HUES6 (cell line): ENCODE measurements around the gene MPPED2.

ENCODE experiments used
- H3K27ac ChIP-seq: 2 replicates; pipeline ENCODE4 v1.7.0; 2013; ENCODE audit warnings: low read depth, mild to moderate bottlenecking, low read length, inconsistent platforms
- H3K27me3 ChIP-seq: 2 replicates; pipeline ENCODE4 v1.6.1; 2013; ENCODE audit warnings: low read length; ENCODE audit not compliant: control insufficient read depth, insufficient read depth
- H3K36me3 ChIP-seq: 2 replicates; pipeline ENCODE4 v1.6.1; 2013; ENCODE audit warnings: low read length; ENCODE audit not compliant: control insufficient read depth, insufficient read depth
- H3K4me1 ChIP-seq: 2 replicates; pipeline ENCODE4 v1.6.1; 2013; ENCODE audit warnings: low read length; ENCODE audit not compliant: control insufficient read depth, insufficient read depth
- H3K4me3 ChIP-seq: 2 replicates; pipeline ENCODE4 v1.5.1; 2013; ENCODE audit warnings: low read depth, low read length
- H3K9ac ChIP-seq: one replicate; pipeline ENCODE4 v1.6.1; 2013; ENCODE audit warnings: mild to moderate bottlenecking, low read length
- H3K9me3 ChIP-seq: 2 replicates; pipeline ENCODE4 v1.6.1; 2013; ENCODE audit warnings: low read depth, low read length; ENCODE audit not compliant: control insufficient read depth, insufficient read depth

MPPED2 gene

GRCh38 chr11:30578406-30578805 lies 7.7 kb downstream of the MPPED2 start:
- no peaks in the 10 kb centered on the region for H3K9me3 ChIP-seq
- H3K27ac ChIP-seq = no peak overlapping the region
- H3K4me1 ChIP-seq = no peaks in the 10 kb centered on the region; the same call in 1 of the 2 replicates
- H3K27me3 ChIP-seq = peaks cover 15% of the 10 kb centered on the region
- H3K4me3 ChIP-seq = no peak overlapping the region
- peaks cover 17% of the 10 kb centered on the region; the same call in 1 of the 2 replicates for H3K36me3 ChIP-seq
- no peak overlapping the region for H3K9ac ChIP-seq

GRCh38 chr11:30573951-30574350 lies 12.2 kb downstream of the MPPED2 start:
- Histone ChIP-seq H3K9ac (no peak overlapping the region), H3K27me3 (no peaks in the 10 kb centered on the region), H3K4me1 (peaks cover 3% of the 10 kb centered on the region), H3K9me3 (no peaks in the 10 kb centered on the region), H3K4me3 (no peak overlapping the region), H3K27ac (no peak overlapping the region), H3K36me3 (peaks cover 12% of the 10 kb centered on the region; the same call in 1 of the 2 replicates)

DNA sequence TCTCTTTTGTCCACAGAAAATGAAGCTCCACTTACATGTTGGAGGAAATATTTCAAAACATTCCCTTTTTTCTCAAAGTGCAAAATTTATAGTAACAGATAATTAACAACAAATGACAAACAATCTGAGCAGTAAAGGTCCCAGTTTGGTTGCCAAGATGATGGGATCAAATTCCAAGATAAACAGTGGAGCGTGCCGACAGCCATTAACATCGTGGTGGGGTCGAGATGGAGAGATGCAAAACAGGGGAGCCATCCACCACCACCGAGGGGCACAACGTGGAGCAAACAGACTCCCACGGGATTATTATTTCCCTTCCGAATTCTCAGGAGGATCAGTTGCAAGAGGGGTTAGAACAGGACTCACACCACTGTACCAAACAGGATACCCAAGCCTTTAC lies 17.2 kb downstream of the MPPED2 start:
- H3K9ac ChIP-seq = no peak overlapping the region
- H3K36me3 ChIP-seq = no peaks in the 10 kb centered on the region
- no peak overlapping the region for H3K27ac ChIP-seq
- H3K9me3 ChIP-seq = 0 out of 2 replicates have a peak, but pooled peaks cover under 1% of the 10 kb centered on the region
- H3K4me1 ChIP-seq = peaks cover 43% of the 10 kb centered on the region
- H3K27me3 ChIP-seq = no peaks in the 10 kb centered on the region
- H3K4me3 ChIP-seq = no peak overlapping the region

- Histone ChIP-seq H3K4me1 (peaks cover 43% of the 10 kb centered on the region), H3K4me3 (no peak overlapping the region), H3K9me3 (peaks cover 13% of the 10 kb centered on the region), H3K27ac (0 out of 2 replicates have a peak overlapping the region, but pooled peaks have one; percentile 6), H3K27me3 (no peaks in the 10 kb centered on the region), H3K9ac (no peak overlapping the region), H3K36me3 (0 out of 2 replicates have a peak, but pooled peaks cover 2% of the 10 kb centered on the region)
Measured at GRCh38 chr11:30567644-30568043, 18.5 kb downstream of the MPPED2 start.

- Histone ChIP-seq H3K27ac (peak overlapping the region; percentile 6; the same call in 1 of the 2 replicates), H3K9ac (no peak overlapping the region), H3K36me3 (0 out of 2 replicates have a peak, but pooled peaks cover 2% of the 10 kb centered on the region), H3K4me1 (peaks cover 43% of the 10 kb centered on the region), H3K27me3 (no peaks in the 10 kb centered on the region), H3K4me3 (no peak overlapping the region), H3K9me3 (peaks cover 13% of the 10 kb centered on the region)
Measured at GRCh38 chr11:30567120-30567519, 19.0 kb downstream of the MPPED2 start.

DNA sequence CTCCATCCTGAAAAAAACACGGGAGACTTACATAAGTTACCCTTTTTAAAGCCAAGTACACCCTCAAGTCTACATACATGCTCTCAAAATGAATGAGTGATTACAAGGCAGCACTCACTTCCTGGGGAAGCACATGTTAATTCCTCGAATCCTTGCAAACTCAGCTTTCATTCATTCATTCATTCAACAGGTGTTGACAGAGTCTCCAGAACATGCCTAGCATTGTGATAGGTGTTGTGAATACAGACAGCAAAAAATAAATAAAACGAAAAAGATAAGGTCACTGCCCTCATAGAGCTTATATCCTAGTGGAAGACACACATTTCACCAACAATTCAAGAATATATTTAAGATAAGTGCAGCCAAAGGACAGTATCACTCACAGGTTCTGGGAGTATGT lies 19.7 kb downstream of the MPPED2 start:
- H3K27me3 ChIP-seq = no peaks in the 10 kb centered on the region
- H3K4me3 ChIP-seq = no peak overlapping the region
- no peak overlapping the region for H3K9ac ChIP-seq
- H3K27ac ChIP-seq = no peak overlapping the region
- peaks cover 47% of the 10 kb centered on the region for H3K4me1 ChIP-seq
- peaks cover 13% of the 10 kb centered on the region for H3K9me3 ChIP-seq
- 0 out of 2 replicates have a peak, but pooled peaks cover 2% of the 10 kb centered on the region for H3K36me3 ChIP-seq

DNA sequence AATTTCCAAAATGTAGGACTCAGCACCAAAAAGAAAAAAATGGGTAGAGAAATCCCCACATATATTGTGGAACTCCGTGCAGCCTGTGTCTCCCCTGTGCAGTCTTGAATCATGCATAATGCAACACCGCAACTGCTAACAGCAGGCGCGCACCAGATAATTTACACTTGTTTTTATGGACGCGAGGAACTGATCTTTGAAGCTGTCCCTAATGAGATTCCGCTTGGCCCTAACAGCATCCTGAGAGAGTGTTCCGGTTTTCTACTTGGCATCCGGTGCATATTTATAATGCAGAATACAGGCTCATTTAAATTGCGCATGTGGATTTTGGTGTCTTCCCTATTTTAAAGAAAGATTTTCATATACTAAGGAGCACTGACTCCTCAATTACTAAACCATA lies 21.1 kb downstream of the MPPED2 start:
- H3K27ac ChIP-seq = no peak overlapping the region
- H3K9ac ChIP-seq = no peak overlapping the region
- H3K4me3 ChIP-seq = no peak overlapping the region
- H3K27me3 ChIP-seq = no peaks in the 10 kb centered on the region
- H3K36me3 ChIP-seq = 0 out of 2 replicates have a peak, but pooled peaks cover 2% of the 10 kb centered on the region
- H3K9me3 ChIP-seq = peaks cover 13% of the 10 kb centered on the region
- H3K4me1 ChIP-seq = peaks cover 60% of the 10 kb centered on the region

DNA sequence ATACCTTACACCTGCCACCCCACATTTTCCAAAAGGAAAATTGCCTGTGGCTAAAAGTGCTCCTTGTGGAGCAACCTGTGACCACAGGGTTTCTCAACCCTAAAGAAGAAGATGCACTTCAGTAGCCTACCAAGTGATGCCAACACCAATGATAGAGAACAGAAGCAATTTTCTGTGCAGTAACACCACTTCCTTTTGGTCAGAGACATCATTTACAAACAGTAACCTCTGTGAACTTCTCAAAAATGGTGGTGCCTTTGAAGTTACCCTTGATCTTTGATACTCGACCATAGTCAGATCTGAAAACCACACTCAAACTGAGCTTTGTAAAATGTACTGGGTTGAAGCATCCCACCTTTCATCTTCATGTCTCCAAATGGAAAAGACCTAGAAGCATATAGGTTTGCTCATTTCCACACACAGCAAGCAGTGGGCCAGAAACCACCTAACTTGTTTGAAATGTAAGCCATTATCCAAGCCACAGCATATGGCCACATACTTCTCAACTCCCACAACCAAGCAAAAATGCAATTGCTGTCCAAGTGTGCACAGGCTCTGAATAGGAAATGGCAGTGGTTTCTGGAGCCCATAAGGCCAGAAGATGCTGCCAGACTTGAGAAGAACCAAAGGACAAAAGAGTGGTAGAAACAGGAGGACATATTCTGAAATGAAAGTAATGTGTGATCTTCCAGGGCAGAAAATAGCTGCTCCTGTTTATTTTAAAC lies 24.3 kb downstream of the MPPED2 start:
- peaks cover 48% of the 10 kb centered on the region for H3K4me1 ChIP-seq
- 0 out of 2 replicates have a peak overlapping the region, but pooled peaks have one; percentile 66 for H3K27ac ChIP-seq
- H3K4me3 ChIP-seq = no peak overlapping the region
- H3K9ac ChIP-seq = no peak overlapping the region
- no peaks in the 10 kb centered on the region for H3K27me3 ChIP-seq
- H3K36me3 ChIP-seq = 0 out of 2 replicates have a peak, but pooled peaks cover 2% of the 10 kb centered on the region
- peaks cover 13% of the 10 kb centered on the region for H3K9me3 ChIP-seq

- Histone ChIP-seq H3K27ac (peak overlapping the region; percentile 69), H3K4me1 (peaks cover 34% of the 10 kb centered on the region), H3K4me3 (peak overlapping the region; percentile 11)
Measured at GRCh38 chr11:30560206-30561106, 25.7 kb downstream of the MPPED2 start.

DNA sequence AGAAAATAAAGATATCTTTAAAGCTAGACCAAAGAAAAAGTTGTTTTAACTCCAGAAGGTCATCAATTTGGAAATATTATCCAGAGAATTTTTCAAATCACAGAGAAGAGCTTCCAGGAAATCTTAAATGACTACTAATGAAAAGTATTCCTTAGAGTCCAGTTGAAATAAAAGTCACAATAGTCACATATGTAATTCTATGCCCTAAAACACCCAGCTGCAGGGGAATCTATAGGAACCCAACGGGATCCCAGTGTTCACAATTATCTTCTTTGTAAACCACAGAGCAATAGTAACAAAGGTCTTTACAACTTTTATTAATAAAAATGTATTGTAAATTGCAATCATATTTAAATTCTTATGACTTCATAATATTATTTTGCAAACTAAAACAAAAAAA lies 27.1 kb downstream of the MPPED2 start:
- Histone ChIP-seq H3K4me3 (no peak overlapping the region), H3K27me3 (no peaks in the 10 kb centered on the region), H3K9ac (no peak overlapping the region), H3K9me3 (peaks cover 13% of the 10 kb centered on the region), H3K27ac (0 out of 2 replicates have a peak overlapping the region, but pooled peaks have one; percentile 20), H3K4me1 (peaks cover 32% of the 10 kb centered on the region), H3K36me3 (0 out of 2 replicates have a peak, but pooled peaks cover 2% of the 10 kb centered on the region)

More at GRCh38 chr11:30560206-30561106, 25.7 kb downstream of the MPPED2 start:
- Histone ChIP-seq H3K9ac (peak overlapping the region; percentile 31), H3K36me3 (0 out of 2 replicates have a peak, but pooled peaks cover 2% of the 10 kb centered on the region), H3K9me3 (peaks cover 13% of the 10 kb centered on the region), H3K27me3 (no peaks in the 10 kb centered on the region)
